Right lobe of liver (tissue), 6 donors: ENCODE measurements around the gene RAD51AP2. TPM values are rescaled to one million over a fixed set of nuclear protein-coding genes. Genes with fewer than 3 reads are reported as not detected.

Experiments
- ATAC-seq, 4 donors: fragments of 200-7000 bp; cut with Tn5 transposase; one replicate each; pipeline ENCODE4 v1.9.1; 2020; ENCODE audit warnings: mild to moderate bottlenecking in 4 of 4, moderate library complexity in 4 of 4
- DNase-seq, 3 donors: peaks; one replicate each; pipeline ENCODE4 v3.0.0-alpha.2; 2020
- H3K27ac ChIP-seq, 3 donors: fragments of 200-600 bp; one replicate each; pipeline ENCODE4 v1.8.0; 2022
- H3K27me3 ChIP-seq, 2 donors: fragments of 200-600 bp; one replicate each; pipeline ENCODE4 v1.8.0; 2022
- H3K36me3 ChIP-seq, 4 donors: fragments of 200-600 bp; sonication (generic) in 1 of 4; one replicate each; pipeline versions ENCODE4 v1.5.1 to v1.8.0; 2017 to 2022; ENCODE audit warnings: control low read depth in 1 of 4
- H3K4me1 ChIP-seq, 4 donors: fragments of 200-600 bp; sonication (generic) in 1 of 4; one replicate each; pipeline versions ENCODE4 v1.5.1 to v1.8.0; 2017 to 2022; ENCODE audit warnings: control low read depth in 1 of 4
- H3K4me3 ChIP-seq, 3 donors: fragments of 200-600 bp; one replicate each; pipeline ENCODE4 v1.8.0; 2022
- H3K9me3 ChIP-seq, 4 donors: fragments of 200-600 bp; sonication (generic) in 1 of 4; one replicate each; pipeline versions ENCODE4 v1.5.1 to v1.8.0; 2017 to 2022; ENCODE audit warnings: control low read depth in 1 of 4
- CTCF ChIP-seq, 4 donors: fragments of 200-600 bp in 3 of 4; fragments of 450-650 bp in 1 of 4; IDR thresholded peaks; one replicate each; pipeline versions ENCODE4 v1.5.1 to v1.8.0; 2016 to 2022; ENCODE audit warnings: antibody characterized with exemption in 4 of 4, mild to moderate bottlenecking in 2 of 4
- POLR2A ChIP-seq: fragments of 450-650 bp; IDR thresholded peaks from one replicate; pipeline ENCODE4 v1.6.1; 2017; ENCODE audit warnings: antibody characterized with exemption, mild to moderate bottlenecking
- WGBS: methylation state at CpG from one replicate; pipeline ENCODE4 v1.1.6; 2018; ENCODE audit warnings: low coverage, low lambda C conversion rate; ENCODE audit not compliant: insufficient coverage; ENCODE audit errors: missing lambda C conversion rate; 5-methylcytosine and 5-hydroxymethylcytosine counted together
- intact Hi-C, 2 donors: fragments of 100-400 bp; cut with DNase I; formaldehyde crosslinking; loops; one replicate each; pipeline versions ENCODE4 v1.11.2 to v1.14.1; 2022
- total RNA-seq, 6 experiments: library from RNA; depleted of rRNA in 2 of 6; stranded (reverse); fragments of >200 nt in 2 of 6; fragmentation: NEBNext Ultra II Directional in 3 of 6; extraction: Animal tissue kit (Norgen Biotek cat#: 25700) in 3 of 6; gene quantifications; one replicate each; pipeline versions ENCODE4 v1.1.0 to v1.2.4, GENCODE V29; 2016 to 2023
- donor health status: DM: no; HTN: yes; CAD: no.
- donor health status: DM: no; HTN: no; CAD: no.
- donor health status: DM: no; HTN: no; CAD: no.
- donor health status: DM: no; HTN: yes; CAD: no.
- donor health status: DM: no; HTN: yes; CAD: no.

RAD51AP2 gene
- total RNA-seq, 6 experiments from 2014 or later: 0.12 to 0.31 (median 0.22) TPM; not detected in 3

GRCh38 chr2:17471979-17472378 lies 46.3 kb downstream of the RAD51AP2 start:
- peaks cover 0 to 19% (median 4%) of the 10 kb centered on the region in 4 donors for H3K9me3 ChIP-seq
- no peak for DNase-seq
- H3K4me1 ChIP-seq: peaks cover 0 to 3% (median 1%) of the 10 kb centered on the region in 4 donors
- no peak overlapping the region for H3K27ac ChIP-seq
- no peaks in the 10 kb centered on the region for H3K27me3 ChIP-seq
- intact Hi-C loops: loop anchor here in 1 of 2 donors (10.0 kb wide), 1 partner anchor 103 kb away; no protein-coding TSS in a partner anchor
- TF ChIP-seq POLR2A (no peak), CTCF (IDR thresholded peaks at IDR 0.05) (no peak)
- no peaks in the 10 kb centered on the region for H3K36me3 ChIP-seq
- no peak for ATAC-seq
- H3K4me3 ChIP-seq: no peak overlapping the region

- intact Hi-C loops: loop anchor here in 1 of 2 donors (10.0 kb wide), 1 partner anchor 104 kb away; no protein-coding TSS in a partner anchor
- no peaks in the 10 kb centered on the region for H3K36me3 ChIP-seq
- TF ChIP-seq POLR2A (no peak), CTCF (IDR thresholded peaks at IDR 0.05) (peak; percentile 39 to 61 (median 46))
- no peak overlapping the region for H3K27ac ChIP-seq
- no peak for DNase-seq
- no peak overlapping the region for H3K4me3 ChIP-seq
- 40% methylated on average over 6 of the region's 6 CpGs for WGBS
- H3K9me3 ChIP-seq: peaks cover 0 to 19% (median 4%) of the 10 kb centered on the region in 4 donors
- ATAC-seq: peak; percentile 54 to 74 (median 66)
- H3K4me1 ChIP-seq: no peaks in the 10 kb centered on the region
- H3K27me3 ChIP-seq: no peaks in the 10 kb centered on the region
These were observed 47.2 kb downstream of the RAD51AP2 start for GRCh38 chr2:17470855-17471641.

GRCh38 chr2:17461087-17461475 lies 57.2 kb downstream of the RAD51AP2 start:
- Histone ChIP-seq H3K4me3 (no peak overlapping the region), H3K27me3 (no peaks in the 10 kb centered on the region), H3K27ac (no peak overlapping the region), H3K4me1 (no peaks in the 10 kb centered on the region), H3K36me3 (no peaks in the 10 kb centered on the region), H3K9me3 (no peaks in the 10 kb centered on the region)
- ATAC-seq (no peak), DNase-seq (no peak)
- TF ChIP-seq POLR2A (no peak), CTCF (IDR thresholded peaks at IDR 0.05) (no peak)
- WGBS: 78% methylated on average over 1 of the region's 1 CpG
- intact Hi-C loops: no loop called here

Other genes starting within 250 kb of the RAD51AP2 start
- 10 to 100 TPM in 1 of 6 experiments, 1 to 10 TPM in 5; 2.1 to 12.1 (median 4.3) TPM for gene VSNL1, start 22.3 kb upstream of the RAD51AP2 start, total RNA-seq
- 10 to 100 TPM in 3 of 6 experiments, 1 to 10 TPM in 3; 8.1 to 14.4 (median 10.2) TPM for gene SMC6, start 235.4 kb upstream of the RAD51AP2 start, total RNA-seq
- gene GEN1, start 235.7 kb upstream of the RAD51AP2 start, total RNA-seq: 10 to 100 TPM in 1 of 6 experiments, 1 to 10 TPM in 5; 6.0 to 15.6 (median 6.5) TPM